IMR-90 (cell line): ENCODE results near the gene SRCIN1.

Experiments used
- CEBPB ChIP-seq: IDR thresholded peaks from 2 replicates; pipeline ENCODE4 v1.6.1; 2012; ENCODE audit warnings: low read depth, low read length, improper control_type of control experiment
- CHD1 ChIP-seq: IDR thresholded peaks from 2 replicates; pipeline ENCODE4 v1.6.1; 2012; ENCODE audit warnings: low read depth, low read length, improper control_type of control experiment
- CTCF ChIP-seq: conservative IDR thresholded peaks from 2 replicates; pipeline ENCODE4 v1.5.1; 2012; ENCODE audit warnings: mild to moderate bottlenecking, low read depth, low read length, improper control_type of control experiment
- ELK1 ChIP-seq: fragments of 150-350 bp; IDR thresholded peaks from 2 replicates; pipeline ENCODE4 v1.6.1; 2016; ENCODE audit warnings: low read depth, mild to moderate bottlenecking, low read length, moderate library complexity, borderline replicate concordance
- FOS ChIP-seq: fragments of 150-350 bp; IDR thresholded peaks from 2 replicates; pipeline ENCODE4 v1.6.1; 2016; ENCODE audit warnings: low read depth, low read length
- MAZ ChIP-seq: IDR thresholded peaks from 2 replicates; pipeline ENCODE4 v1.6.1; 2012; ENCODE audit warnings: low read depth, mild to moderate bottlenecking, low read length, improper control_type of control experiment, moderate library complexity, borderline replicate concordance
- POLR2A ChIP-seq: IDR thresholded peaks from 2 replicates; pipeline ENCODE4 v1.6.1; 2012; ENCODE audit warnings: mild to moderate bottlenecking, low read depth, low read length
- RAD21 ChIP-seq: IDR thresholded peaks from 2 replicates; pipeline ENCODE4 v1.6.1; 2012; ENCODE audit warnings: low read length, improper control_type of control experiment
- SMC3 ChIP-seq: fragments of 150-350 bp; IDR thresholded peaks from 2 replicates; pipeline ENCODE4 v1.6.1; 2016; ENCODE audit warnings: low read depth, mild to moderate bottlenecking, antibody characterized with exemption, low read length, moderate library complexity

- TF ChIP-seq SMC3 (no peak), CTCF (no peak), FOS (no peak), ELK1 (no peak), POLR2A (no peak), MAZ (no peak), RAD21 (no peak), CHD1 (no peak), CEBPB (no peak)
Observed at GRCh38 chr17:38558728-38559050, 47.1 kb downstream of the SRCIN1 start.
